HL-60 (cell line): ENCODE results near the gene CYTH4.
"Not testable (repeated sequence)": the region's sequence is repeated elsewhere in the genome, so short reads cannot be mapped to it uniquely, and the experiment has no call there.

ENCODE experiments used
- DNase-seq, 2 experiments: peaks; one replicate each; pipeline ENCODE4 v3.0.0-alpha.2; 2010 to 2020; ENCODE audit warnings: low read depth in 1 of 2, low spot score in 1 of 2
- H3K27ac ChIP-seq: fragments of 250-450 bp; sonication (Bioruptor Pico); replicated peaks from 2 replicates; pipeline ENCODE4 v1.5.1; 2020; ENCODE audit warnings: mild to moderate bottlenecking, moderate library complexity
- H3K27me3 ChIP-seq: fragments of 250-450 bp; sonication (Bioruptor Pico); 2 replicates; pipeline ENCODE4 v1.5.1; 2021; ENCODE audit warnings: mild to moderate bottlenecking, moderate library complexity; ENCODE audit not compliant: insufficient read depth, poor library complexity, severe bottlenecking
- H3K4me3 ChIP-seq: replicated peaks from 2 replicates; pipeline ENCODE4 v1.5.1; 2011; ENCODE audit warnings: mild to moderate bottlenecking, control low read depth, low read length; ENCODE audit not compliant: insufficient read depth
- GABPA ChIP-seq: IDR thresholded peaks from 2 replicates; pipeline ENCODE4 v1.6.1; 2012; ENCODE audit warnings: low read depth
- POLR2AphosphoS5 ChIP-seq: IDR thresholded peaks from 2 replicates; pipeline ENCODE4 v1.6.1; 2012; ENCODE audit warnings: low read depth
- REST ChIP-seq: IDR thresholded peaks from 2 replicates; pipeline ENCODE4 v1.6.1; 2012; ENCODE audit warnings: low read depth; ENCODE audit not compliant: insufficient replicate concordance
- SPI1 ChIP-seq: IDR thresholded peaks from 2 replicates; pipeline ENCODE4 v1.6.1; 2012; ENCODE audit warnings: low read depth, mild to moderate bottlenecking, borderline replicate concordance
- long read RNA-seq: library from polyadenylated mRNA; unstranded; transcript quantifications from one replicate; pipeline ENCODE4 v2.0.0, GENCODE V29; 2020
- TF ChIP-seq, protein P1 (sequence below): IDR thresholded peaks from one replicate; pipeline ENCODE4 v1.5.1; 2011; ENCODE audit warnings: low read length, control low read depth, inconsistent platforms; ENCODE audit not compliant: insufficient read depth

The CYTH4 gene
- long read RNA-seq, transcript CYTH4-201 (13 exons, 3,206 nt) = major isoform, 162 of 212 reads
- long read RNA-seq, partial matches to known transcripts = 28 of 212 reads
- long read RNA-seq, other reads (novel, unspliced or antisense) = 18 of 212 reads

DNA sequence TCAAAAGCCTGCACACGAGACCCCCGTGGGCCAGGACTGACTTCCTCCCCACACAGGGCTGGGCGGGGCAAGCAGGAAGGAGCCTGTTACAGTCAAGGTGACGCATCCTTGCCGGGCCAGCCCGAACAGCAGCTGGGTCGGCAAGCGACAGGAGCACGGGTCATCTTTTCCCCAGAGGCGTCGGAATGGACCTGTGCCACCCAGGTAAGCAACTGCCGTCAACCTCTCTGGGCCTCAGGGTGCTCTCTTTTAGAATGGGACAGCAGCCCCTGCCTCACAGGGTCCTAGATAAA, at the start of gene CYTH4:
Gene CYTH4 (plus strand): TSS at position 124 of the 293 bp plus-strand sequence. CDS start 62 bp downstream, at position 186.
- Histone ChIP-seq H3K27ac (peak within 1 kb of the TSS; percentile 61), H3K27me3 (no peaks in the 10 kb centered on the region), H3K4me3 (peak within 1 kb of the TSS; percentile 69)
- peak in 1 of 2 experiments; percentile 84 for DNase-seq
- TF ChIP-seq SPI1 = peak; percentile 93
- TF ChIP-seq, protein P1, sequence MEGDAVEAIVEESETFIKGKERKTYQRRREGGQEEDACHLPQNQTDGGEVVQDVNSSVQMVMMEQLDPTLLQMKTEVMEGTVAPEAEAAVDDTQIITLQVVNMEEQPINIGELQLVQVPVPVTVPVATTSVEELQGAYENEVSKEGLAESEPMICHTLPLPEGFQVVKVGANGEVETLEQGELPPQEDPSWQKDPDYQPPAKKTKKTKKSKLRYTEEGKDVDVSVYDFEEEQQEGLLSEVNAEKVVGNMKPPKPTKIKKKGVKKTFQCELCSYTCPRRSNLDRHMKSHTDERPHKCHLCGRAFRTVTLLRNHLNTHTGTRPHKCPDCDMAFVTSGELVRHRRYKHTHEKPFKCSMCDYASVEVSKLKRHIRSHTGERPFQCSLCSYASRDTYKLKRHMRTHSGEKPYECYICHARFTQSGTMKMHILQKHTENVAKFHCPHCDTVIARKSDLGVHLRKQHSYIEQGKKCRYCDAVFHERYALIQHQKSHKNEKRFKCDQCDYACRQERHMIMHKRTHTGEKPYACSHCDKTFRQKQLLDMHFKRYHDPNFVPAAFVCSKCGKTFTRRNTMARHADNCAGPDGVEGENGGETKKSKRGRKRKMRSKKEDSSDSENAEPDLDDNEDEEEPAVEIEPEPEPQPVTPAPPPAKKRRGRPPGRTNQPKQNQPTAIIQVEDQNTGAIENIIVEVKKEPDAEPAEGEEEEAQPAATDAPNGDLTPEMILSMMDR = no peak

- not testable (repeated sequence) for H3K4me3 ChIP-seq, DNase-seq, H3K27me3 ChIP-seq, H3K27ac ChIP-seq
These were observed 48.9 kb upstream of the CYTH4 start for GRCh38 chr22:37233371-37233750.

- DNase-seq = peak in 1 of 2 experiments; percentile 28
- no peak for TF ChIP-seq REST
- TF ChIP-seq GABPA = no peak
- no peak for TF ChIP-seq SPI1
- TF ChIP-seq, protein P1 = no peak
- TF ChIP-seq POLR2AphosphoS5 = no peak
- H3K27me3 ChIP-seq = no peaks in the 10 kb centered on the region
- H3K4me3 ChIP-seq = no peak overlapping the region
- peak overlapping the region; percentile 12; the same call in 1 of the 2 replicates for H3K27ac ChIP-seq
These were observed 48.3 kb upstream of the CYTH4 start for GRCh38 chr22:37233751-37234631.

GRCh38 chr22:37234736-37235711, 47.3 kb upstream of the CYTH4 start:
- H3K27ac ChIP-seq = peak overlapping the region; percentile 12; the same call in 1 of the 2 replicates
- H3K27me3 ChIP-seq = no peaks in the 10 kb centered on the region
- no peak for DNase-seq
- no peak overlapping the region for H3K4me3 ChIP-seq
- no peak for TF ChIP-seq REST
- TF ChIP-seq POLR2AphosphoS5 = no peak
- TF ChIP-seq SPI1 = no peak
- TF ChIP-seq, protein P1 = no peak
- TF ChIP-seq GABPA = no peak
